HepG2 (cell line): ENCODE results near the gene TMEM269. TPM values are rescaled to one million over a fixed set of nuclear protein-coding genes. Genes with fewer than 3 reads are reported as not detected.

ENCODE experiments used
- MED8 ChIP-seq: sonication (generic); formaldehyde crosslinking; IDR thresholded peaks from 2 replicates; pipeline ENCODE4 v1.8.1; 2023; ENCODE audit warnings: mild to moderate bottlenecking, missing genetic modification reagents; ENCODE audit not compliant: insufficient replicate concordance
- SATB2 ChIP-seq: sonication (generic); formaldehyde crosslinking; IDR thresholded peaks from 2 replicates; pipeline ENCODE4 v1.5.0; 2020; ENCODE audit warnings: missing genetic modification reagents
- SP1 ChIP-seq, 2 experiments: fragments of 450-650 bp in 1 of 2; sonication (generic) in 1 of 2; formaldehyde crosslinking in 1 of 2; IDR thresholded peaks; 2 replicates each; pipeline versions ENCODE4 v1.4.0 to v1.6.1; 2016 to 2020; ENCODE audit warnings: missing genetic modification reagents in 1 of 2
- ZNF430 ChIP-seq: sonication (generic); formaldehyde crosslinking; IDR thresholded peaks from 2 replicates; pipeline ENCODE4 v1.9.0; 2021; ENCODE audit warnings: mild to moderate bottlenecking, missing genetic modification reagents
- ZNF441 ChIP-seq: sonication (generic); formaldehyde crosslinking; IDR thresholded peaks from 2 replicates; pipeline ENCODE4 v1.7.0; 2021; ENCODE audit warnings: missing genetic modification reagents, borderline replicate concordance
- polyA plus RNA-seq, 8 experiments: library from polyadenylated mRNA; depleted of rRNA in 3 of 8; stranded (reverse) in 7 of 8; unstranded in 1 of 8; fragments of >200 nt; fragmentation: Illumina TruSeq in 4 of 8; extraction: Trizol in 4 of 8; gene quantifications; 2 replicates each; pipeline versions ENCODE4 v1.2.1 to v1.2.3, GENCODE V29; 2011 to 2016; ENCODE audit warnings: low read depth in 4 of 8, missing spikeins in 1 of 8, mixed read lengths in 1 of 8; ENCODE audit not compliant: insufficient read depth in 1 of 8
- total RNA-seq, 5 experiments: library from RNA; depleted of rRNA; stranded (reverse); fragments of >200 nt; fragmentation: Illumina TruSeq; extraction: Trizol; gene quantifications; 2 replicates each; pipeline ENCODE4 v1.2.3, GENCODE V29; 2016; ENCODE audit warnings: low read depth in 1 of 5
- TF ChIP-seq, protein P1 (sequence below): sonication (generic); formaldehyde crosslinking; IDR thresholded peaks from 2 replicates; pipeline ENCODE4 v1.4.0; 2020; ENCODE audit warnings: mild to moderate bottlenecking, missing genetic modification reagents
- TF ChIP-seq, protein P2 (sequence below): sonication (generic); formaldehyde crosslinking; IDR thresholded peaks from one replicate; pipeline ENCODE4 v1.5.1; 2020; ENCODE audit warnings: mild to moderate bottlenecking, missing genetic modification reagents; ENCODE audit errors: not compliant biosample characterization
- TF ChIP-seq, protein P3 (sequence below): sonication (generic); formaldehyde crosslinking; IDR thresholded peaks from 2 replicates; pipeline ENCODE4 v1.4.0; 2020; ENCODE audit warnings: missing genetic modification reagents
- TF ChIP-seq, protein P4 (sequence below): sonication (generic); formaldehyde crosslinking; IDR thresholded peaks from 2 replicates; pipeline ENCODE4; 2020; ENCODE audit warnings: missing genetic modification reagents, mild to moderate bottlenecking, borderline replicate concordance

The TMEM269 gene
- total and polyA plus RNA-seq, 2 of the 13 experiments (the other 11 are each of a cell fraction or from before 2014, with no cell fraction given), result 0.15 to 0.21 TPM

DNA sequence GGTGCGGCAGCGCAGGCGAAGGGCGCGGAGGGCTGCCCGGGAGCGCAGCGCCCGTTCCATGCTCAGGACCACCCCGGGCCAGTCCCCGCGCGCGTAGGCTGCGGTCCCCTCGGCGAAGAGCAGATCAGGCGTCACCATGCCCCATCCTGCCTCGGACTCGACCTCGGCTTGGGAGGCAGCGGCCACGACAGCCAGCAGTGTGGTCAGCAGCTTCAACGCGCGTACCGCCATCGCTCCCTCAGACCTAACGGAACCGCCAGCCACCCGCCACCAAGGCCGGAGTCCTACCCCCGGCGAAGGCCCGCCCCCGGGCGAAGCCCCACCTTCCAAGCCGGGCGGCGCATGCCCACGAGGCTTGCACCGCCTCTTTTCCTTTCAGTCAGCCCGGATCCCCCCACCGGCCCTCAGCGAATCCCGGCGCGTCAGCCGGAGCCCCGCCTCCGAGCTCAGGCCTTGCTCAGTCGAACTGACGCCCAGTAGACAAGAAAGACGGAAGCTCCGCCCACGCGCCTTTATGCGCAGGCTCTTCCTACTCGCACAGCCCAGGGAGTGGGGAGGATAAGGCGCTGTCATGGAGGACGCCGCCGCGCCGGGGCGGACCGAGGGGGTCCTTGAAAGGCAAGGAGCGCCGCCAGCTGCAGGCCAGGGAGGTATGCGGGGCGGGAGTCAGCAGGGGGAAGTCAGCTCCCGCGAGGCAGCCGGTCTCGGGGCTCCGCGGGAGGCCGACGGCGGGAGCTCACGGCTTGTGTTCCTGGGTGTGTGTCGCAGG is 17.9 kb upstream of the TMEM269 start, which contains the start of the genes C1orf50 and P3H1 (continued):
- TF ChIP-seq MED8, result peak; percentile 40
- TF ChIP-seq, protein P1, sequence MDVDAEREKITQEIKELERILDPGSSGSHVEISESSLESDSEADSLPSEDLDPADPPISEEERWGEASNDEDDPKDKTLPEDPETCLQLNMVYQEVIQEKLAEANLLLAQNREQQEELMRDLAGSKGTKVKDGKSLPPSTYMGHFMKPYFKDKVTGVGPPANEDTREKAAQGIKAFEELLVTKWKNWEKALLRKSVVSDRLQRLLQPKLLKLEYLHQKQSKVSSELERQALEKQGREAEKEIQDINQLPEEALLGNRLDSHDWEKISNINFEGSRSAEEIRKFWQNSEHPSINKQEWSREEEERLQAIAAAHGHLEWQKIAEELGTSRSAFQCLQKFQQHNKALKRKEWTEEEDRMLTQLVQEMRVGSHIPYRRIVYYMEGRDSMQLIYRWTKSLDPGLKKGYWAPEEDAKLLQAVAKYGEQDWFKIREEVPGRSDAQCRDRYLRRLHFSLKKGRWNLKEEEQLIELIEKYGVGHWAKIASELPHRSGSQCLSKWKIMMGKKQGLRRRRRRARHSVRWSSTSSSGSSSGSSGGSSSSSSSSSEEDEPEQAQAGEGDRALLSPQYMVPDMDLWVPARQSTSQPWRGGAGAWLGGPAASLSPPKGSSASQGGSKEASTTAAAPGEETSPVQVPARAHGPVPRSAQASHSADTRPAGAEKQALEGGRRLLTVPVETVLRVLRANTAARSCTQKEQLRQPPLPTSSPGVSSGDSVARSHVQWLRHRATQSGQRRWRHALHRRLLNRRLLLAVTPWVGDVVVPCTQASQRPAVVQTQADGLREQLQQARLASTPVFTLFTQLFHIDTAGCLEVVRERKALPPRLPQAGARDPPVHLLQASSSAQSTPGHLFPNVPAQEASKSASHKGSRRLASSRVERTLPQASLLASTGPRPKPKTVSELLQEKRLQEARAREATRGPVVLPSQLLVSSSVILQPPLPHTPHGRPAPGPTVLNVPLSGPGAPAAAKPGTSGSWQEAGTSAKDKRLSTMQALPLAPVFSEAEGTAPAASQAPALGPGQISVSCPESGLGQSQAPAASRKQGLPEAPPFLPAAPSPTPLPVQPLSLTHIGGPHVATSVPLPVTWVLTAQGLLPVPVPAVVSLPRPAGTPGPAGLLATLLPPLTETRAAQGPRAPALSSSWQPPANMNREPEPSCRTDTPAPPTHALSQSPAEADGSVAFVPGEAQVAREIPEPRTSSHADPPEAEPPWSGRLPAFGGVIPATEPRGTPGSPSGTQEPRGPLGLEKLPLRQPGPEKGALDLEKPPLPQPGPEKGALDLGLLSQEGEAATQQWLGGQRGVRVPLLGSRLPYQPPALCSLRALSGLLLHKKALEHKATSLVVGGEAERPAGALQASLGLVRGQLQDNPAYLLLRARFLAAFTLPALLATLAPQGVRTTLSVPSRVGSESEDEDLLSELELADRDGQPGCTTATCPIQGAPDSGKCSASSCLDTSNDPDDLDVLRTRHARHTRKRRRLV (CRISPR knock-in tag), result no peak
- no peak for TF ChIP-seq SP1 (IDR thresholded peaks at IDR 0.05)
- peak; percentile 23; the same call in 1 of the 2 replicates for TF ChIP-seq SP1 (CRISPR knock-in tag; IDR thresholded peaks at IDR 0.05)
- peak; percentile 84 for TF ChIP-seq SATB2 (CRISPR knock-in tag)
- TF ChIP-seq, protein P2, sequence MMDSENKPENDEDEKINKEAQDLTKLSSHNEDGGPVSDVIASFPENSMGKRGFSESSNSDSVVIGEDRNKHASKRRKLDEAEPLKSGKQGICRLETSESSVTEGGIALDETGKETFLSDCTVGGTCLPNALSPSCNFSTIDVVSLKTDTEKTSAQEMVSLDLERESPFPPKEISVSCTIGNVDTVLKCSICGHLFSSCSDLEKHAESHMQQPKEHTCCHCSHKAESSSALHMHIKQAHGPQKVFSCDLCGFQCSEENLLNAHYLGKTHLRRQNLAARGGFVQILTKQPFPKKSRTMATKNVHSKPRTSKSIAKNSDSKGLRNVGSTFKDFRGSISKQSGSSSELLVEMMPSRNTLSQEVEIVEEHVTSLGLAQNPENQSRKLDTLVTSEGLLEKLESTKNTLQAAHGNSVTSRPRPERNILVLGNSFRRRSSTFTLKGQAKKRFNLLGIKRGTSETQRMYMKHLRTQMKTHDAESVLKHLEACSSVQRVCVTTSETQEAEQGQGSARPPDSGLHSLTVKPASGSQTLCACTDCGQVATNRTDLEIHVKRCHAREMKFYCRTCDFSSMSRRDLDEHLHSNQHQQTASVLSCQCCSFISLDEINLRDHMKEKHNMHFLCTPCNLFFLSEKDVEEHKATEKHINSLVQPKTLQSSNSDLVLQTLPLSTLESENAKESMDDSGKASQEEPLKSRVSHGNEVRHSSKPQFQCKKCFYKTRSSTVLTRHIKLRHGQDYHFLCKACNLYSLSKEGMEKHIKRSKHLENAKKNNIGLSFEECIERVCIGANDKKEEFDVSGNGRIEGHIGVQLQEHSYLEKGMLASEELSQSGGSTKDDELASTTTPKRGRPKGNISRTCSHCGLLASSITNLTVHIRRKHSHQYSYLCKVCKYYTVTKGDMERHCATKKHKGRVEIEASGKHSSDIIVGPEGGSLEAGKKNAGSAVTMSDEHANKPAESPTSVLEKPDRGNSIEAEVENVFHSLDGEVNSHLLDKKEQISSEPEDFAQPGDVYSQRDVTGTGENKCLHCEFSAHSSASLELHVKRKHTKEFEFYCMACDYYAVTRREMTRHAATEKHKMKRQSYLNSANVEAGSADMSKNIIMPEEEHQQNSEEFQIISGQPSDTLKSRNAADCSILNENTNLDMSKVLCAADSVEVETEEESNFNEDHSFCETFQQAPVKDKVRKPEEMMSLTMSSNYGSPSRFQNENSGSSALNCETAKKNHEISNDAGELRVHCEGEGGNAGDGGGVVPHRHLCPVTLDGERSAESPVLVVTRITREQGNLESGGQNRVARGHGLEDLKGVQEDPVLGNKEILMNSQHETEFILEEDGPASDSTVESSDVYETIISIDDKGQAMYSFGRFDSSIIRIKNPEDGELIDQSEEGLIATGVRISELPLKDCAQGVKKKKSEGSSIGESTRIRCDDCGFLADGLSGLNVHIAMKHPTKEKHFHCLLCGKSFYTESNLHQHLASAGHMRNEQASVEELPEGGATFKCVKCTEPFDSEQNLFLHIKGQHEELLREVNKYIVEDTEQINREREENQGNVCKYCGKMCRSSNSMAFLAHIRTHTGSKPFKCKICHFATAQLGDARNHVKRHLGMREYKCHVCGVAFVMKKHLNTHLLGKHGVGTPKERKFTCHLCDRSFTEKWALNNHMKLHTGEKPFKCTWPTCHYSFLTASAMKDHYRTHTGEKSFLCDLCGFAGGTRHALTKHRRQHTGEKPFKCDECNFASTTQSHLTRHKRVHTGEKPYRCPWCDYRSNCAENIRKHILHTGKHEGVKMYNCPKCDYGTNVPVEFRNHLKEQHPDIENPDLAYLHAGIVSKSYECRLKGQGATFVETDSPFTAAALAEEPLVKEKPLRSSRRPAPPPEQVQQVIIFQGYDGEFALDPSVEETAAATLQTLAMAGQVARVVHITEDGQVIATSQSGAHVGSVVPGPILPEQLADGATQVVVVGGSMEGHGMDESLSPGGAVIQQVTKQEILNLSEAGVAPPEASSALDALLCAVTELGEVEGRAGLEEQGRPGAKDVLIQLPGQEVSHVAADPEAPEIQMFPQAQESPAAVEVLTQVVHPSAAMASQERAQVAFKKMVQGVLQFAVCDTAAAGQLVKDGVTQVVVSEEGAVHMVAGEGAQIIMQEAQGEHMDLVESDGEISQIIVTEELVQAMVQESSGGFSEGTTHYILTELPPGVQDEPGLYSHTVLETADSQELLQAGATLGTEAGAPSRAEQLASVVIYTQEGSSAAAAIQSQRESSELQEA (CRISPR knock-in tag), result peak; percentile 89
- TF ChIP-seq ZNF430 (CRISPR knock-in tag), result peak; percentile 52
- no peak for TF ChIP-seq ZNF441 (CRISPR knock-in tag)
- TF ChIP-seq, protein P3, sequence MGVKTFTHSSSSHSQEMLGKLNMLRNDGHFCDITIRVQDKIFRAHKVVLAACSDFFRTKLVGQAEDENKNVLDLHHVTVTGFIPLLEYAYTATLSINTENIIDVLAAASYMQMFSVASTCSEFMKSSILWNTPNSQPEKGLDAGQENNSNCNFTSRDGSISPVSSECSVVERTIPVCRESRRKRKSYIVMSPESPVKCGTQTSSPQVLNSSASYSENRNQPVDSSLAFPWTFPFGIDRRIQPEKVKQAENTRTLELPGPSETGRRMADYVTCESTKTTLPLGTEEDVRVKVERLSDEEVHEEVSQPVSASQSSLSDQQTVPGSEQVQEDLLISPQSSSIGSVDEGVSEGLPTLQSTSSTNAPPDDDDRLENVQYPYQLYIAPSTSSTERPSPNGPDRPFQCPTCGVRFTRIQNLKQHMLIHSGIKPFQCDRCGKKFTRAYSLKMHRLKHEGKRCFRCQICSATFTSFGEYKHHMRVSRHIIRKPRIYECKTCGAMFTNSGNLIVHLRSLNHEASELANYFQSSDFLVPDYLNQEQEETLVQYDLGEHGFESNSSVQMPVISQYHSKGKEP (CRISPR knock-in tag), result no peak; the same call in 1 of the 2 replicates
- TF ChIP-seq, protein P4, sequence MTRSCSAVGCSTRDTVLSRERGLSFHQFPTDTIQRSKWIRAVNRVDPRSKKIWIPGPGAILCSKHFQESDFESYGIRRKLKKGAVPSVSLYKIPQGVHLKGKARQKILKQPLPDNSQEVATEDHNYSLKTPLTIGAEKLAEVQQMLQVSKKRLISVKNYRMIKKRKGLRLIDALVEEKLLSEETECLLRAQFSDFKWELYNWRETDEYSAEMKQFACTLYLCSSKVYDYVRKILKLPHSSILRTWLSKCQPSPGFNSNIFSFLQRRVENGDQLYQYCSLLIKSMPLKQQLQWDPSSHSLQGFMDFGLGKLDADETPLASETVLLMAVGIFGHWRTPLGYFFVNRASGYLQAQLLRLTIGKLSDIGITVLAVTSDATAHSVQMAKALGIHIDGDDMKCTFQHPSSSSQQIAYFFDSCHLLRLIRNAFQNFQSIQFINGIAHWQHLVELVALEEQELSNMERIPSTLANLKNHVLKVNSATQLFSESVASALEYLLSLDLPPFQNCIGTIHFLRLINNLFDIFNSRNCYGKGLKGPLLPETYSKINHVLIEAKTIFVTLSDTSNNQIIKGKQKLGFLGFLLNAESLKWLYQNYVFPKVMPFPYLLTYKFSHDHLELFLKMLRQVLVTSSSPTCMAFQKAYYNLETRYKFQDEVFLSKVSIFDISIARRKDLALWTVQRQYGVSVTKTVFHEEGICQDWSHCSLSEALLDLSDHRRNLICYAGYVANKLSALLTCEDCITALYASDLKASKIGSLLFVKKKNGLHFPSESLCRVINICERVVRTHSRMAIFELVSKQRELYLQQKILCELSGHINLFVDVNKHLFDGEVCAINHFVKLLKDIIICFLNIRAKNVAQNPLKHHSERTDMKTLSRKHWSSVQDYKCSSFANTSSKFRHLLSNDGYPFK (CRISPR knock-in tag), result peak; percentile 86; the same call in 1 of the 2 replicates
